SK-N-SH treated with all-trans-retinoic acid at 6 μM for 48 hours (cell line): ENCODE results near the gene PATE2.

ENCODE experiments used
- ARNTL ChIP-seq: fragments of 450-650 bp; formaldehyde crosslinking; IDR thresholded peaks from 2 replicates; pipeline ENCODE4 v1.5.0; 2020; ENCODE audit warnings: low read depth, mild to moderate bottlenecking, moderate library complexity, borderline replicate concordance
- BACH2 ChIP-seq: fragments of 250-450 bp; sonication (Bioruptor Pico); IDR thresholded peaks from 2 replicates; pipeline ENCODE4 v1.9.0; 2021; ENCODE audit warnings: mild to moderate bottlenecking, borderline replicate concordance
- CREB5 ChIP-seq: fragments of 250-450 bp; sonication (Bioruptor Pico); IDR thresholded peaks from 2 replicates; pipeline ENCODE4 v1.5.1; 2020; ENCODE audit warnings: low read depth, mild to moderate bottlenecking, moderate library complexity
- CSDC2 ChIP-seq: fragments of 250-450 bp; sonication (Bioruptor Pico); IDR thresholded peaks from 2 replicates; pipeline ENCODE4 v1.5.0; 2020; ENCODE audit warnings: mild to moderate bottlenecking, moderate library complexity
- ESRRG ChIP-seq: fragments of 250-450 bp; sonication (Bioruptor Pico); IDR thresholded peaks from 2 replicates; pipeline ENCODE4 v1.6.1; 2021; ENCODE audit warnings: mild to moderate bottlenecking
- GLIS3 ChIP-seq: fragments of 250-450 bp; sonication (Bioruptor Pico); IDR thresholded peaks from 2 replicates; pipeline ENCODE4 v1.5.0; 2020; ENCODE audit warnings: mild to moderate bottlenecking, moderate library complexity
- ISL1 ChIP-seq: fragments of 250-450 bp; sonication (Bioruptor Pico); IDR thresholded peaks from 2 replicates; pipeline ENCODE4 v2.1.2; 2022; ENCODE audit warnings: mild to moderate bottlenecking, moderate library complexity
- RARB ChIP-seq: fragments of 250-450 bp; sonication (Bioruptor Pico); IDR thresholded peaks from 2 replicates; pipeline ENCODE4 v1.8.0; 2021; ENCODE audit warnings: mild to moderate bottlenecking, moderate library complexity
- SNAI2 ChIP-seq: fragments of 250-450 bp; sonication (Bioruptor Pico); IDR thresholded peaks from 2 replicates; pipeline ENCODE4 v1.5.0; 2020; ENCODE audit warnings: mild to moderate bottlenecking, moderate library complexity
- ZFP30 ChIP-seq: fragments of 450-650 bp; formaldehyde crosslinking; IDR thresholded peaks from 2 replicates; pipeline ENCODE4 v1.5.0; 2022; ENCODE audit warnings: mild to moderate bottlenecking, moderate library complexity
- ZNF70 ChIP-seq: fragments of 450-650 bp; formaldehyde crosslinking; IDR thresholded peaks from 2 replicates; pipeline ENCODE4 v1.5.0; 2020; ENCODE audit warnings: mild to moderate bottlenecking, moderate library complexity

GRCh38 chr11:125762445-125762844 lies 16.2 kb downstream of the PATE2 start:
- no peak for TF ChIP-seq SNAI2 (CRISPR knock-in tag)
- TF ChIP-seq ESRRG (CRISPR knock-in tag): no peak
- TF ChIP-seq RARB: no peak
- no peak for TF ChIP-seq ARNTL (CRISPR knock-in tag)
- TF ChIP-seq ZFP30 (CRISPR knock-in tag): no peak
- no peak for TF ChIP-seq BACH2 (CRISPR knock-in tag)
- no peak for TF ChIP-seq CSDC2 (CRISPR knock-in tag)
- no peak for TF ChIP-seq CREB5 (CRISPR knock-in tag)
- no peak for TF ChIP-seq GLIS3 (CRISPR knock-in tag)
- no peak for TF ChIP-seq ISL1 (CRISPR knock-in tag)
- no peak for TF ChIP-seq ZNF70
